NCI-H524 treated with DMSO at 0.1 percent for 48 hours (cell line): ENCODE results near the gene DUS3L.
"Not testable (repeated sequence)": the region's sequence is repeated elsewhere in the genome, so short reads cannot be mapped to it uniquely, and the experiment has no call there.

Experiments
- DNase-seq: peaks from one replicate; lab custom pipeline; 2025; lab: John Stamatoyannopoulos, UW

Gene DUS3L

GRCh38 chr19:5772416-5772815 lies 18.5 kb downstream of the DUS3L start:
- no peak for DNase-seq

DNA sequence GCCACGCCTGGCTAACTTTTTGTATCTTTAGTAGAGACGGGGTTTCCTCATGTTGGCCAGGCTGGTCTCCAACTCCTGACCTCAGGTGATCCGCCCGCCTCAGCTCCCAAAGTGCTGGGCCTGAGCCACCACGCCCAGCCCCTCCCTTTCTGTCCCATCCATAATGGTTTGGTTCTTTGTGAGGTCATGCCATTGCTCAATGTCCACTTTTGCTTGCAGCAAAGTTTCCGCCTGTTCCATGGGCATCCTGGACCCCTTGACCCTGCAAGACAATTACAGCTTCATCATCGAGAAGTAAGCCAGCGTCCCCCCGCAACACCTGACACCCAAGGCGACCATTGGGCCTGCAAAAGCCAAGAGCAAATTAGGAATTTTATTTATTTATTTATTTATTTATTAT lies 23.0 kb downstream of the DUS3L start:
- DNase-seq: no peak

DNA sequence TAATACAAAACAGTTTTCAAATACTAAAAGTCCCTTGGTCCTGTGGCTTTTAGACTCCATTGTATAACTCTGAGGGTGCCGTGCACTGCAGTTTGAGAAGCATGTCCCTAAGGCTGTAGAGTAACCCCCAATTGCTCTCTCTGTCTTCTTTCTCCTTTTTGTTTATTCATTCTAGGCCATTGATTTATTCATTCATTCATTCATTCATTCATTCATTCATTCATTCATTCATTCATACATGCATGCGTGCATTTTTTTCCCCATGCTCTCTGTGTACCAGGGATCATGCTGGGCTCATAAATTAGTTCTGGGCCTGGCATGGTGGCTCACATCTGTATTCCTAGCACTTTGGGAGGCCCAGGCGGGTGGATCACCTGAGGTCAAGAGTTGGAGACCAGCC lies 25.7 kb downstream of the DUS3L start:
- no peak for DNase-seq

GRCh38 chr19:5762608-5763217 lies 28.2 kb downstream of the DUS3L start:
- no peak for DNase-seq

DNA sequence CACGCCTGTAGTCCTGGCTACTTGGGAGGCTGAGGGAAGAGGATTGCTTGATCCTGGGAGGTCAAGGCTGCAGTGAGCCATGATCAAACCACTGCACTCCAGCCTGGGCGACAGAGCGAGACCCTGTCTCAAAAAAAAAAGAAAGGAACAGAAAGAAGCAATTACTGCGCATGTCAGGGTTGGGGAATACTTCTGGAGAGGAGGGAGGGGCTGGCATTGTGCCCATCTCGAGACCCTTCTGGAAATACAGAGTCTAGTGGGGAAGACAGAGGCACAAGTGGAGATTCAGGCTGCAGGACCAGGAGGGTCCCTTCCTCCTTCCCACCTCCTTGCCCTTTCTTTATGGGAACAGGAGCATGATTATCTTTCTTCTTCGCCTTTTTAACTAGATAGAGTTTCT lies 37.2 kb downstream of the DUS3L start:
- no peak for DNase-seq

DNA sequence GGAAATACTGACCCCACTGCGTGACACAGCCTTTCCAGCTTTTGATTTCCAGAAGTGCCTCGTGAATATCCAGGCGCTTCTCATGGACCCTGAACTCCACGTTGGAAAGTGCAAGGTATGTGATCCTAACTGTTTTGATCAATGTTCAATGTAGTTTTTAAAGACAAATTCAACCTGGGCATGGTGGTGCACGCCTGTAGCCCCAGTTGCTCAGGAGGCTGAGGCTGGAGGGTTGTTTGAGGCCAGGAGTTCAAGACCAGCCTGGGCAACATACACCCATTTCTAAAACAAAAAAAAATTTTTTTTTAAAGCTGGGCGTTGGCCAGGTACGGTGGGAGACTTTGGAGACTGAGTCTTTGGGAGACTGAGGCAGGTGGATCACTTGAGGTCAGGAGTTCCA lies 39.3 kb downstream of the DUS3L start:
- DNase-seq: no peak

DNA sequence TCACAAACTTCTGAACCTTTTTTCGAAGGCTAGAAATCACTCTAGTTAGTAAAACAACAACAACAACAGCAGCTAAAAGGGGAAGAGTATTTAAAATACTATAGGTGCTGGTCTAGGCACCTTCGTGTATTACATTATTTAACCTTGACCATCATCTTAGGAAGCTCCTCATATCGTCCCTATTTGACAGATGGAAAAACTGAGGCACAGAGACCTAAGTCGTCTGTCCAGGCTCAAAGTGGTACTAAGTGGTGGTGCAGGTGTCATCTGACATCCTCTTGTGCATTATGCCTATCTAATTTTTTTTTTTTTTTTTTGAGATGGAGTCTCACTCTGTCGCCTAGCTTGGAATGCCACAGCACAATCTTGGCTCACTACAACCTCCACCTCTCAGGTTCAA lies 41.5 kb downstream of the DUS3L start:
- DNase-seq: no peak

GRCh38 chr19:5748920-5749319 lies 42.0 kb downstream of the DUS3L start:
- DNase-seq: not testable (repeated sequence)

GRCh38 chr19:5744999-5745398 lies 46.0 kb downstream of the DUS3L start:
- DNase-seq: not testable (repeated sequence)

DNA sequence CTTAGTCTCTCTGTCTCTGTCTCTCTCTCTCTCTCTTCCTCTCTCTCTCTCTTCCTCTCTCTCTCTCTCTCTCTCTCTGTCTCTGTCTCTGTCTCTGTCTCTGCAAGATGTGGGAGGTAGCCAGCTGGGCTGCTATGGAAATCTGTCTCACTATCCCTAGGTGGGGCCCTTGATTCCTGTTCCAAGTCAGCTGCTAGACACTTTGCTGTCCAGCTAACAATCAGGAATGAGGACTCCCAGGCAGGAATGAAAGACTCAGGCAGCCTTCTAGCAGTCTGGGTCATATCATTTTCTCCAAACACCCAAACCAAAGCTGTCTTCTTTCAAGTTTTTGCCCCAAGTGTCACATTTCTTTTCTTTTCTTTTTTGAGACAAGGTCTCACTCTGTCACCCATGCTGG lies 47.3 kb downstream of the DUS3L start:
- no peak for DNase-seq

- DNase-seq: no peak
These were observed 48.9 kb downstream of the DUS3L start for GRCh38 chr19:5742051-5742450.

- no peak for DNase-seq
These were observed 52.5 kb downstream of the DUS3L start for GRCh38 chr19:5738423-5738822.
